Fibroblast of villous mesenchyme (primary cell): ENCODE data around the gene LEKR1. TPM values are rescaled to one million over a fixed set of nuclear protein-coding genes. Genes with fewer than 3 reads are reported as not detected.

Experiments used
- DNase-seq: peaks from one replicate; pipeline ENCODE4 v3.0.0-alpha.2; 2010; ENCODE audit warnings: low read depth
- H3K4me3 ChIP-seq: 2 replicates; pipeline ENCODE4 v1.5.1; 2011; ENCODE audit warnings: low read depth, mild to moderate bottlenecking, low read length
- CTCF ChIP-seq: IDR thresholded peaks from 2 replicates; pipeline ENCODE4 v1.5.1; 2012; ENCODE audit warnings: low read depth, mild to moderate bottlenecking, low read length; ENCODE audit not compliant: insufficient read depth
- total RNA-seq: library from RNA; depleted of rRNA; stranded (reverse); fragments of >200 nt; gene quantifications from 2 replicates; pipeline ENCODE4 v1.2.3, GENCODE V29; 2012

Gene LEKR1
- total RNA-seq, 1 donor = 0.86 TPM

GRCh38 chr3:157046520-157046919 is 220.4 kb downstream of the LEKR1 start:
- DNase-seq = no peak
- no peak for TF ChIP-seq CTCF
- no peak overlapping the region for H3K4me3 ChIP-seq

- H3K4me3 ChIP-seq = no peak overlapping the region
- TF ChIP-seq CTCF = no peak
- DNase-seq = no peak
These were observed 224.9 kb downstream of the LEKR1 start for GRCh38 chr3:157051055-157051454.

GRCh38 chr3:157051591-157051990 is 225.4 kb downstream of the LEKR1 start:
- no peak overlapping the region for H3K4me3 ChIP-seq
- TF ChIP-seq CTCF = no peak
- no peak for DNase-seq

- no peak overlapping the region for H3K4me3 ChIP-seq
- no peak for TF ChIP-seq CTCF
- no peak for DNase-seq
These were observed 229.9 kb downstream of the LEKR1 start for GRCh38 chr3:157056035-157056434.

- no peak for DNase-seq
- no peak overlapping the region for H3K4me3 ChIP-seq
- TF ChIP-seq CTCF = no peak
These were observed 232.4 kb downstream of the LEKR1 start for GRCh38 chr3:157058392-157059071.

GRCh38 chr3:157059181-157059580 is 233.0 kb downstream of the LEKR1 start:
- TF ChIP-seq CTCF = no peak
- no peak overlapping the region for H3K4me3 ChIP-seq
- no peak for DNase-seq

- no peak overlapping the region for H3K4me3 ChIP-seq
- TF ChIP-seq CTCF = no peak
- DNase-seq = no peak
These were observed 233.5 kb downstream of the LEKR1 start for GRCh38 chr3:157059661-157060060.
